Measurements from ENCODE around the gene EFNA3. TPM values are rescaled to one million over a fixed set of nuclear protein-coding genes. Genes with fewer than 3 reads are reported as not detected.

EFNA3 gene
- total and polyA plus RNA-seq, 2 experiments from 2014 or later: 2.7 to 3.0 TPM

DNA sequence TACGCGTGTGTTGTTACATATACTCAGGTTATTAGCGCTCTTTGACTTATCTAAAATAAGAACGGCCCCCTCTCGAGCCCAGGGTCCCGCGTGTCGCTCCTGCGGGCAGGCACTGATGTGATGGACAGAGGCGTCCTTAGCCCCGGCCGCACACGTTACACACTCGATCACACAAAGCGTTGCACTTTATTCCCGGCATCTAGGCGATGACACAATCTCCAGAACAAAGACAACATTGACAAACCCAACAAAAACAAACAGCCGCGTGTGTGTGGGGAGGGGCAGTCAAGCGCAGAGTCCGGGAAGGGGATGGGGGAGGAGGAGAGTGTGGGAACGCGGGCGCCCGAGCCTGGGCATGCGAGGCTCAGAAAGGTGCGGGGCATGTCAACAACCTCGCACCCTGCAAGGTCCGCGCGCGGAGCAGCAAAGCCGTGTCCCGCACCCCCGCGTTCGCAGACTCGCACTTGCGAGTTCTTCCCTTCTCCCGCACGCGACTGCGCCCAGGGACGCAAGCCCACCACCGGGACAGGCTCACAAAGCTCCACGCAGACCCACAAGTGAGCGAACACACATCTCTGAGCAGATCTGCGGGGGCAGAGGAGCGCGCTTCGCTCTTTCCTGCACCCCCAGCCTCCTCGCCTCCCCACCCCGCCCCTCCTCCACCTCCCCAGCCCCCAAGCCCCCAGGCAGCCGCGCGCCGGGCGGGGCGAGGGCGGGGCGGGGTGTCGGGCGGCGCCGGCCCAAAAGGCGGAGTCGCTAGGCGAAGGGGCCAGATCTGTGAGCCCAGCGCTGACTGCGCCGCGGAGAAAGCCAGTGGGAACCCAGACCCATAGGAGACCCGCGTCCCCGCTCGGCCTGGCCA is 48.7 kb downstream of the EFNA3 start, which contains the start of gene EFNA1:
EFNA1 (plus strand) TSS at position 772 of the 862 bp plus-strand sequence. CDS start 102 bp downstream, outside the sequence.
- WGBS, 2 experiments (ENCODE audit: low coverage in 1 of 2, low lambda C conversion rate in 2 of 2, missing lambda C conversion rate in 2 of 2): 2 to 3% methylated on average over 29 to 71 of the region's 76 CpGs
- Histone ChIP-seq H3K9me2 (ENCODE audit: insufficient read depth) (no peaks in the 10 kb centered on the region), H3F3A (ENCODE audit: insufficient read depth) (no peaks in the 10 kb centered on the region), H3K4me2 (ENCODE audit: unreplicated experiment) (peak within 1 kb of the TSS; percentile 85), H3K4me1 (ENCODE audit: insufficient read depth) (0 out of 2 replicates have a peak, but pooled peaks cover 10% of the 10 kb centered on the region), H3K36me3 (ENCODE audit: low read depth) (no peaks in the 10 kb centered on the region), H3K9me3 (ENCODE audit: low read depth) (no peaks in the 10 kb centered on the region), H3K27me3 (replicated peaks; ENCODE audit: insufficient read depth) (peaks cover 54% of the 10 kb centered on the region), H3K79me2 (ENCODE audit: insufficient read depth) (no peaks in the 10 kb centered on the region), H2AFZ (peak within 1 kb of the TSS; percentile 61), H3K4me3 (peak within 1 kb of the TSS; percentile 62), H3K27ac (no peak within 1 kb of the TSS), H4K20me1 (ENCODE audit: insufficient read depth) (no peaks in the 10 kb centered on the region), H3K9ac (peak within 1 kb of the TSS; percentile 23)
- TF ChIP-seq EZH2 (IDR thresholded peaks at IDR 0.05; ENCODE audit: insufficient read depth, poor library complexity, severe bottlenecking): peak; percentile 71
- TF ChIP-seq EZH2phosphoT487 (IDR thresholded peaks at IDR 0.05; ENCODE audit: insufficient read depth, low read depth): 0 out of 2 replicates have a peak, but pooled peaks have one; percentile 31
- in situ Hi-C loops (cut with MboI): no loop called here
- DNase-seq: peak; percentile 65

DNA sequence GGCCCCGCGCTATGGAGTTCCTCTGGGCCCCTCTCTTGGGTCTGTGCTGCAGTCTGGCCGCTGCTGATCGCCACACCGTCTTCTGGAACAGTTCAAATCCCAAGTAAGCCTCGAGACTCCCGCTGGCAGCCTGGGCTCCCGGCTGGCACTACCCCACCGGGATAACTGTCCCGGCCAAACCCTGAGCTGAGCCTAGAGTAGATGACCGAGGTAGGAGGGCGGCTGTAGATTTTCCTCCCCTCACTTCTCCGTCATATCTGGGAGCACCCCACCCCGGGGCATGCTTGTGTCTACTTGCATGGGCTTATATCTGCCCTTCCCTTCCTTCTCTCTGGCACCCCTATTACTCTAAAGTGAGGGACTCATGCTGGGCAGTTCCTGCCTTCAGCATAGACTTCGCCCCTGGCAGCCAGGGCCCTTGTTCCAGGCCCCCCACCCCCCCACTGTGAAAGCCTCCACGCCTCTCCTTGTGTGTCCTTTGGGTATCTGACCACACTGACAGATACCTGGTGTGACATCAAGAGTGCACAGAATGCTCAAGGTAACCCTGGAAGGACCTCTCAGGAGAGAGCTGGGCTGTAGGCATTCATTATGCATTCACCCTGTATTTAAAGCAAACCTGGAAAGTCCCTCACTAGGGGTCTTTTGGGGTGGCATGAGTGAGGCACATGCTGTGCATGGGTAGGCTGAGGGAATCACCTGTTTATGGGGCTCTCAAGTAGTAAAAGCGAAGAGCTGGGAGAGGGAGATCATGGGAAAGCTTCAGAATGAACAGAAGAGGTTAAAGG is 49.5 kb downstream of the EFNA3 start:
- H3K36me3 ChIP-seq (ENCODE audit: low read depth): no peaks in the 10 kb centered on the region
- in situ Hi-C loops (cut with MboI): no loop called here
- WGBS, 2 experiments (ENCODE audit: low coverage in 1 of 2, low lambda C conversion rate in 2 of 2, missing lambda C conversion rate in 2 of 2): 6 to 11% methylated on average over 15 to 17 of the region's 17 CpGs
- peak overlapping the region; percentile 61 for H2AFZ ChIP-seq
- H3K27me3 ChIP-seq (replicated peaks; ENCODE audit: insufficient read depth): peaks cover 53% of the 10 kb centered on the region
- H3K4me3 ChIP-seq: peak overlapping the region; percentile 62
- no peaks in the 10 kb centered on the region for H3F3A ChIP-seq (ENCODE audit: insufficient read depth)
- no peak for TF ChIP-seq EZH2phosphoT487 (IDR thresholded peaks at IDR 0.05; ENCODE audit: insufficient read depth, low read depth)
- no peak for TF ChIP-seq EZH2 (IDR thresholded peaks at IDR 0.05; ENCODE audit: insufficient read depth, poor library complexity, severe bottlenecking)
- no peaks in the 10 kb centered on the region for H3K79me2 ChIP-seq (ENCODE audit: insufficient read depth)
- no peak for DNase-seq
- 0 out of 2 replicates have a peak, but pooled peaks cover 10% of the 10 kb centered on the region for H3K4me1 ChIP-seq (ENCODE audit: insufficient read depth)
- H3K27ac ChIP-seq: no peak overlapping the region
- H3K9me3 ChIP-seq (ENCODE audit: low read depth): no peaks in the 10 kb centered on the region
- H3K4me2 ChIP-seq (ENCODE audit: unreplicated experiment): peak overlapping the region; percentile 85
- peak overlapping the region; percentile 22 for H3K9ac ChIP-seq
- H4K20me1 ChIP-seq (ENCODE audit: insufficient read depth): no peaks in the 10 kb centered on the region
- no peaks in the 10 kb centered on the region for H3K9me2 ChIP-seq (ENCODE audit: insufficient read depth)

DNA sequence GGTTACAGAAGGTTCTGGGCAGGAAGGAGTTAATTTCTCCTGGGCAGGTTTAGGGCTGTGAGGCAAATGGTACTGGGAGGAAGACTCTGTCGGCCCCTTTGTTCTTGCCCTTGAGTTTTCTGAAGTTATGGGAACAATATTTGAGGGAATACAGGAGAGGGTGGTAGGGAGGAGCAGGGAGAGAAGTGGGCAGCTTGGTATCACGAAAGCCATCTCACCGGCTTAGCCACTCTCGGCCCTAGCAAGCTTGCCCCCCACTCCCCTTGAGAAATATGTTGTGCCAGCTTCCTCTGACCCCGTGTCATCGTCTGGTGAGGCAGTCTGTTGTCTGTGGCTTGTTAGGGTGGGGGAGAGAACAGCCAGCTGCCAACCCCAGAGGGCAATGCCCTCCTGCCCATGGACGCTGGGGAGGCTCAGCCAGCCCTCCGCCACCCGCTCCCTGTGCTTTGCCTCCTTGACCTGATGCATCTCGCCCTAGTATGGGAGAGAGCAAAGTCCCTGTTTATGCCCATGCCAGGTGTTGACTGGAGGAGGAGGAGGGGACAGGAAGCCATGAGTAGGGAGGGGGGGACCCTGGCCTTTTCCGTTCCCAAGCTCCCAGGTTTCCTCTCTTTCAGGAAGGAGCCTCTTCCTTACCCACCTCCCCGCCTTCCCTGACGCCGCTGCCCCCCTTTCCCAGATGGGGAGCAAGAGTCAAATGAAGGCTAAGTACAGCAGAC is 50.3 kb downstream of the EFNA3 start:
- Histone ChIP-seq H3K4me1 (ENCODE audit: insufficient read depth) (0 out of 2 replicates have a peak, but pooled peaks cover 10% of the 10 kb centered on the region), H3K79me2 (ENCODE audit: insufficient read depth) (no peaks in the 10 kb centered on the region), H3F3A (ENCODE audit: insufficient read depth) (no peaks in the 10 kb centered on the region), H2AFZ (no peak overlapping the region), H3K9me3 (ENCODE audit: low read depth) (no peaks in the 10 kb centered on the region), H4K20me1 (ENCODE audit: insufficient read depth) (no peaks in the 10 kb centered on the region), H3K9me2 (ENCODE audit: insufficient read depth) (no peaks in the 10 kb centered on the region), H3K27me3 (replicated peaks; ENCODE audit: insufficient read depth) (peaks cover 48% of the 10 kb centered on the region), H3K4me3 (no peak overlapping the region), H3K9ac (no peak overlapping the region), H3K4me2 (ENCODE audit: unreplicated experiment) (no peak overlapping the region), H3K36me3 (ENCODE audit: low read depth) (no peaks in the 10 kb centered on the region), H3K27ac (no peak overlapping the region)
- no peak for DNase-seq
- TF ChIP-seq EZH2phosphoT487 (IDR thresholded peaks at IDR 0.05; ENCODE audit: insufficient read depth, low read depth) (no peak), EZH2 (IDR thresholded peaks at IDR 0.05; ENCODE audit: insufficient read depth, poor library complexity, severe bottlenecking) (no peak)
- WGBS, 2 experiments (ENCODE audit: low coverage in 1 of 2, low lambda C conversion rate in 2 of 2, missing lambda C conversion rate in 2 of 2): 17 to 25% methylated on average over 13 to 14 of the region's 14 CpGs
- in situ Hi-C loops (cut with MboI): no loop called here

All from GM23248 (cell line).